Common myeloid progenitor, CD34-positive (primary cell): ENCODE results near the gene OR3A3.
"Not testable (repeated sequence)": the region's sequence is repeated elsewhere in the genome, so short reads cannot be mapped to it uniquely, and the experiment has no call there.

Experiments used
- CTCF ChIA-PET: fragments of 350-600 bp; sonication (Branson Sonifier 250); formaldehyde crosslinking; loops from one replicate; lab custom pipeline; 2021; ENCODE audit warnings: antibody characterized with exemption; lab: Charles Lee
- POLR2A ChIA-PET: fragments of 350-600 bp; sonication (Branson Sonifier 250); formaldehyde crosslinking; loops from one replicate; lab custom pipeline; 2021; ENCODE audit warnings: antibody characterized with exemption; lab: Charles Lee
- DNase-seq, 3 donors: peaks; one replicate each; pipeline versions ENCODE4 v3.0.0 to v3.0.0-alpha.2; 2013
- H3K27ac ChIP-seq, 2 experiments: 1 replicate in 1 of 2; 2 replicates in 1 of 2; pipeline ENCODE4 v1.7.0; 2013; ENCODE audit warnings: inconsistent platforms in 2 of 2, low read length in 2 of 2, mild to moderate bottlenecking in 2 of 2, low read depth in 1 of 2, moderate library complexity in 1 of 2; ENCODE audit not compliant: severe bottlenecking in 2 of 2, insufficient read depth in 1 of 2, poor library complexity in 1 of 2
- H3K27me3 ChIP-seq, 5 experiments: replicated peaks in 2 of 5; 1 replicate in 3 of 5; 2 replicates in 2 of 5; pipeline versions ENCODE4 v1.6.1 to v1.7.0; 2013; ENCODE audit warnings: low read length in 4 of 5, mild to moderate bottlenecking in 2 of 5, moderate library complexity in 2 of 5, inconsistent platforms in 1 of 5; ENCODE audit not compliant: insufficient read depth in 5 of 5, control insufficient read depth in 4 of 5
- H3K36me3 ChIP-seq, 4 experiments: 1 replicate in 2 of 4; 2 replicates in 2 of 4; pipeline versions ENCODE4 v1.6.1 to v1.7.0; 2013; ENCODE audit warnings: low read length in 3 of 4, control low read depth in 1 of 4, mild to moderate bottlenecking in 1 of 4; ENCODE audit not compliant: control insufficient read depth in 4 of 4, insufficient read depth in 4 of 4
- H3K4me1 ChIP-seq, 4 experiments: 1 replicate in 3 of 4; 2 replicates in 1 of 4; pipeline versions ENCODE4 v1.6.1 to v1.7.1; 2013; ENCODE audit warnings: low read length in 3 of 4, mild to moderate bottlenecking in 3 of 4, control low read depth in 1 of 4, inconsistent platforms in 1 of 4, moderate library complexity in 1 of 4; ENCODE audit not compliant: control insufficient read depth in 4 of 4, insufficient read depth in 4 of 4; ENCODE audit errors: control extremely low read depth in 1 of 4
- H3K4me3 ChIP-seq, 7 experiments: 1 replicate in 4 of 7; 2 replicates in 3 of 7; pipeline versions ENCODE4 v1.5.1 to v1.7.0; 2013; ENCODE audit warnings: mild to moderate bottlenecking in 7 of 7, low read length in 6 of 7, moderate library complexity in 6 of 7, inconsistent platforms in 2 of 7, low read depth in 2 of 7, control low read depth in 1 of 7; ENCODE audit not compliant: insufficient read depth in 4 of 7, control insufficient read depth in 1 of 7; ENCODE audit errors: extremely low read depth in 1 of 7
- H3K9me3 ChIP-seq, 5 experiments: 1 replicate in 4 of 5; 2 replicates in 1 of 5; pipeline versions ENCODE4 v1.6.1 to v1.7.1; 2013; ENCODE audit warnings: low read length in 4 of 5, mild to moderate bottlenecking in 2 of 5, inconsistent platforms in 1 of 5, low read depth in 1 of 5, moderate library complexity in 1 of 5; ENCODE audit not compliant: control insufficient read depth in 4 of 5, insufficient read depth in 2 of 5; ENCODE audit errors: control extremely low read depth in 1 of 5
- WGBS: methylation state at CpG from one replicate; pipeline ENCODE4 v1.1.5; 2013; ENCODE audit not compliant: insufficient coverage; 5-methylcytosine and 5-hydroxymethylcytosine counted together

Gene OR3A3

GRCh38 chr17:3398310-3398709 is 12.9 kb upstream of the OR3A3 start, which contains the start of gene OR1E1:
TSS of gene OR1E1 (minus strand) at chr17:3398410. CDS start at chr17:3398410, 0 bp downstream.
- Histone ChIP-seq H3K27me3 (peaks cover 0 to 2% (median 0%) of the 10 kb centered on the region in 5 experiments), H3K9me3 (no peaks in the 10 kb centered on the region), H3K36me3 (no peaks in the 10 kb centered on the region), H3K27ac (no peak within 1 kb of the TSS), H3K4me1 (no peaks in the 10 kb centered on the region), H3K4me3 (no peak within 1 kb of the TSS)
- no peak for DNase-seq
- ChIA-PET CTCF (no interaction called here), POLR2A (no interaction called here)
- WGBS: no CpG with 5 or more reads among the region's 1 CpG

DNA sequence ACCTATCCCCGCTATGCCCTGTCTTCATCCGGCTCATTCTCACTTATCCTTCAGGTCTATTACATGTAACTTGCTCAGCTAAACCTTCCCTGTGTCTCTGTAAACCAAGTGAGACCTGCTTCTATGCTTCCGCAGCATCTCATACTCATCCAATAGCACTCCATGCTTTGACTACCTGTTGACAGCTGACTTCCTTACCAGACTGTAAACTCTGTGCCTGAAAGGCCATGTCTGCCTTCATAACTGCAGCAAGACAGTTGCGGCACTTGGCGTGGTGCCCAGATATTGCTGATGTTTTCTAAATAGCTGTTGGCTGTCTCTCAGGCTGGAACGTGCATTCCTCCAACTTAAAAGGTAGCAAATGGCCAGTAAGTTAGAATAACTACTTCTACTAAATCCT is 11.1 kb upstream of the OR3A3 start:
- 88% methylated on average over 6 of the region's 6 CpGs for WGBS

DNA sequence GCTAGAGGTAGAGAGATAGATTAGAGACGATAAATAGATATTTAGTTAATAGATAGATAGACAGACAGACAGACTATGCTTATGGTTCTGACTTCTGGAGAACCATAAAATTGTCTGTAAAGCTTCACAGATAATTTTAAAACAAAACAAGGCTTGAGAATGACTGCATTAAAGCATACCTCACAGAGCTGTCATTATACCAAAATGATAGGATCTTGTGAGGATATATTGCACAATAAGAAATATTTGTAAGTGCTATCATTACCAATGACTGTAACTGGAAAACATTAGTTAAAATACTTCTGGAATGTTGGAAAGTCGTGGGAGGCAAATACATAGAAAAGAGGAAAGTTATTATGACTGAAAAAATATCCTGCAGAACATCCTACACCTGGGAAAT is 9.4 kb upstream of the OR3A3 start:
- no peak for DNase-seq
- no peak overlapping the region for H3K4me3 ChIP-seq
- H3K36me3 ChIP-seq: no peaks in the 10 kb centered on the region
- ChIA-PET POLR2A (no interaction called here), CTCF (no interaction called here)
- no peak overlapping the region for H3K27ac ChIP-seq
- no peaks in the 10 kb centered on the region for H3K9me3 ChIP-seq
- H3K27me3 ChIP-seq: peaks cover 0 to 2% (median 0%) of the 10 kb centered on the region in 5 experiments
- H3K4me1 ChIP-seq: no peaks in the 10 kb centered on the region
- WGBS: no CpG with 5 or more reads among the region's 2 CpGs

More for the DNA sequence above, 11.1 kb upstream of the OR3A3 start:
- CTCF ChIA-PET: no interaction called here
- Histone ChIP-seq H3K4me3 (no peak overlapping the region), H3K9me3 (no peaks in the 10 kb centered on the region), H3K36me3 (no peaks in the 10 kb centered on the region), H3K27ac (no peak overlapping the region), H3K4me1 (no peaks in the 10 kb centered on the region), H3K27me3 (peaks cover 0 to 2% (median 0%) of the 10 kb centered on the region in 5 experiments)
- POLR2A ChIA-PET: no interaction called here
- peak in 1 of 3 donors; percentile 8 for DNase-seq

DNA sequence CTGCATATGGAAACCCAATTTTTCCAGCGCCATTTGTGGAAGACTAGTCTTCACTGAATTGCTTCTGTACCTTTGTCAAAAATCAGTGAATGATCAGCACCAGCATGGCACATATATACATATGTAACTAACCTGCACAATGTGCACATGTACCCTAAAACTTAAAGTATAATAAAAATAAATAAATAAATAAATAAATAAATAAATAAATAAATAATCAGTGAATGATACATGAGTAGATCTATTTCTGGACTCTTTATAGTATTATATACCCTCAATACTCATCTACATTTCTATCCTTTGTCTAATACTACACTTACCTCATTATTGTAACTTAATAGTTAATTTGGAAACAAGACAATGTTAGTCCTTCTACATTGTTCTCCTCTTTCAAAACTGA is 7.3 kb upstream of the OR3A3 start:
- DNase-seq, H3K4me1 ChIP-seq, CTCF ChIA-PET, H3K27ac ChIP-seq, H3K36me3 ChIP-seq, POLR2A ChIA-PET, H3K4me3 ChIP-seq, H3K9me3 ChIP-seq, H3K27me3 ChIP-seq: not testable (repeated sequence)
- WGBS: no CpG with 5 or more reads among the region's 1 CpG

DNA sequence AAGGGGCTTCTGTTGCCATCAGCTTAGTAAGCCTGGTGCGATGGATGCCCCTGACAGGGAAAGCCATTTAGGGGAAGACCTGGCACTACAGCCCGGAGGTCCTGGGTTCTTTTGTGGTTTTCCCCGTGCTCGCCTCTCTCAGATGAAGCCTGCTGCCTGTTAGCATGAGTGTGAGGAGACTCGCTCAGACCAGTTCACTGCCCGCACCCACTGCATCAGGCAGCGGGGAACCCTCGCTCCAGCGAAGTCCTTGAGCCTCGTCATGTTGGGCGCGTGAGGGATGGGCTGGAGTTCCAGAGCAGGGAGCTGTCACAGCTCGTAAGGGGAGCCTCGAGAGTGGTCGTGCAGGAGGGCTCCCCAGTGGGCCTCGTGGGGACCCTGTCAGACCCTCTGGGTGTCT is 1.0 kb downstream of the OR3A3 start:
- H3K27ac ChIP-seq, H3K36me3 ChIP-seq, H3K27me3 ChIP-seq, DNase-seq, H3K9me3 ChIP-seq, CTCF ChIA-PET, POLR2A ChIA-PET: not testable (repeated sequence)
- H3K4me3 ChIP-seq: peak overlapping the region in 2 of 7 experiments; percentile 19 to 33
- H3K4me1 ChIP-seq: peaks cover 0 to 23% (median 10%) of the 10 kb centered on the region in 4 experiments
- WGBS: no CpG with 5 or more reads among the region's 16 CpGs

DNA sequence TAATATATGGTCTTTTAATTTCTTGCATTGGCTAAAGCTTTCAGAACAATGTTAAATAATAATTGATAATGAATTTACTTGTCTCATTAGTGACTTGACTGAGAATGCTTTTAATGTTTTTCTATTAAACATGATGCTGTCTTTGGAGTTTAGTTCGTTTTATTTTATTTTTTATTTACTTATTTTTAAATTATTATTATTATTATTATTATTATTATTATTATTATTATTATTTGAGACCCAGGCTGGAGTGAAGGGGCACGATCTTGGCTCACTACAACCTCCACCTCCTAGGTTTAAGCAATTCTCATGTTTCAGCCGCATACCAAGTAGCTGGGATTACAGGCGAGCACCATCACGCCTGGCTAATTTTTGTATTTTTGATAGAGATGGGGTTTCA is 4.4 kb downstream of the OR3A3 start:
- Histone ChIP-seq H3K27me3 (no peaks in the 10 kb centered on the region), H3K4me3 (no peak overlapping the region), H3K36me3 (no peaks in the 10 kb centered on the region), H3K9me3 (peaks cover 0 to 5% (median 0%) of the 10 kb centered on the region in 5 experiments), H3K27ac (no peak overlapping the region), H3K4me1 (peaks cover 0 to 19% (median 10%) of the 10 kb centered on the region in 4 experiments)
- CTCF ChIA-PET: no interaction called here
- POLR2A ChIA-PET: no interaction called here
- 94% methylated on average over 3 of the region's 5 CpGs for WGBS
- no peak for DNase-seq

DNA sequence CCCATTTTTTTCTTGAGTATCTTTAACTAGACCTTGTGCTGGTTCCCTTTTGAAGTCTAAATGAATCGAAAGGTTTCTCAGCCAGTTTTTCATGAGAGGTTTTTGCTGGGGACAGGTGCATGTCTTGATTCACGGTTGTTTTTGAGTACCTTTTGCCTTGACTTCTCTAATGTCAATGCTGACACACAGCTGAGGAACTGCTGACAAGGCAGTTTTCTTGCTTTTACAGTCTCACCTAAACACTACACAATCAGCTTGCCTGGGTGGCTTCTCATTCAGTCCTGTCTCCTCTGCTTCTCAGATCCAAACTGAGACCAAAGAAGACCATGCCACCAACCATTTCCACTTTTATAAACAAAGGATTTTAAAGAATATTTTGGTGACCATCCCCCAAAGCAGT is 7.1 kb downstream of the OR3A3 start:
- Histone ChIP-seq H3K9me3 (peaks cover 0 to 5% (median 0%) of the 10 kb centered on the region in 5 experiments), H3K27ac (no peak overlapping the region), H3K27me3 (no peaks in the 10 kb centered on the region), H3K4me3 (no peak overlapping the region), H3K4me1 (peaks cover 0 to 2% (median under 1%) of the 10 kb centered on the region in 4 experiments), H3K36me3 (no peaks in the 10 kb centered on the region)
- DNase-seq: no peak
- WGBS: 86% methylated on average over 1 of the region's 2 CpGs
- CTCF ChIA-PET: no interaction called here
- POLR2A ChIA-PET: no interaction called here
